ENCODE results near the gene FOXP1. TPM values are rescaled to one million over a fixed set of nuclear protein-coding genes. Genes with fewer than 3 reads are reported as not detected.

The FOXP1 gene
- total RNA-seq, 3 donors from 2014 or later: 61.9 to 267 (median 146) TPM

GRCh38 chr3:71581457-71582035 is 2.0 kb downstream of the FOXP1 start:
- TF ChIP-seq POLR2AphosphoS5 (IDR thresholded peaks at IDR 0.05): peak in 1 of 3 donors; percentile 9
- no peak for TF ChIP-seq POLR2A (IDR thresholded peaks at IDR 0.05)
- no peak for TF ChIP-seq CTCF (IDR thresholded peaks at IDR 0.05)
- intact Hi-C loops (cut with DNase I; ENCODE audit: low total_unique reads): loop anchor here (5.0 kb wide), 1 partner anchor 149 kb away; no protein-coding TSS in a partner anchor
- no peaks in the 10 kb centered on the region for H3K4me1 ChIP-seq
- no peaks in the 10 kb centered on the region for H3K27me3 ChIP-seq
- H3K9me3 ChIP-seq: no peaks in the 10 kb centered on the region
- H3K36me3 ChIP-seq: no peaks in the 10 kb centered on the region
- peak overlapping the region; percentile 98 to 99 for H3K27ac ChIP-seq
- peak overlapping the region; percentile 60 to 95 (median 73) for H3K4me3 ChIP-seq
- DNase-seq (ENCODE audit: low spot score in 2 of 2): peak; percentile 24 to 54

- no peaks in the 10 kb centered on the region for H3K9me3 ChIP-seq
- peak overlapping the region; percentile 60 to 95 (median 73) for H3K4me3 ChIP-seq
- intact Hi-C loops (cut with DNase I; ENCODE audit: low total_unique reads): loop anchor here (5.0 kb wide), 1 partner anchor 149 kb away; no protein-coding TSS in a partner anchor
- no peaks in the 10 kb centered on the region for H3K4me1 ChIP-seq
- TF ChIP-seq POLR2AphosphoS5 (IDR thresholded peaks at IDR 0.05) (no peak), POLR2A (IDR thresholded peaks at IDR 0.05) (no peak), CTCF (IDR thresholded peaks at IDR 0.05) (no peak)
- H3K27ac ChIP-seq: peak overlapping the region; percentile 98 to 99
- no peak for DNase-seq (ENCODE audit: low spot score in 2 of 2)
- no peaks in the 10 kb centered on the region for H3K27me3 ChIP-seq
- H3K36me3 ChIP-seq: no peaks in the 10 kb centered on the region
These were observed 2.7 kb downstream of the FOXP1 start for GRCh38 chr3:71580636-71581456.

GRCh38 chr3:71579935-71580406 is 3.6 kb downstream of the FOXP1 start:
- Histone ChIP-seq H3K27me3 (no peaks in the 10 kb centered on the region), H3K27ac (peak overlapping the region; percentile 98 to 99), H3K9me3 (no peaks in the 10 kb centered on the region), H3K36me3 (no peaks in the 10 kb centered on the region), H3K4me1 (no peaks in the 10 kb centered on the region), H3K4me3 (peak overlapping the region; percentile 60 to 95 (median 73))
- intact Hi-C loops (cut with DNase I; ENCODE audit: low total_unique reads): loop anchor here (5.0 kb wide), 1 partner anchor 148 kb away; no protein-coding TSS in a partner anchor
- DNase-seq (ENCODE audit: low spot score in 2 of 2): no peak
- no peak for TF ChIP-seq CTCF (IDR thresholded peaks at IDR 0.05)
- no peak for TF ChIP-seq POLR2AphosphoS5 (IDR thresholded peaks at IDR 0.05)
- TF ChIP-seq POLR2A (IDR thresholded peaks at IDR 0.05): no peak

- Histone ChIP-seq H3K4me1 (no peaks in the 10 kb centered on the region), H3K4me3 (peak overlapping the region; percentile 9 to 73 (median 55)), H3K27me3 (no peaks in the 10 kb centered on the region), H3K36me3 (no peaks in the 10 kb centered on the region), H3K27ac (peak overlapping the region; percentile 78 to 99), H3K9me3 (no peaks in the 10 kb centered on the region)
- intact Hi-C loops (cut with DNase I; ENCODE audit: low total_unique reads): no loop called here
- TF ChIP-seq CTCF (IDR thresholded peaks at IDR 0.05) (no peak), POLR2A (IDR thresholded peaks at IDR 0.05) (no peak), POLR2AphosphoS5 (IDR thresholded peaks at IDR 0.05) (no peak)
- no peak for DNase-seq (ENCODE audit: low spot score in 2 of 2)
These were observed 4.1 kb downstream of the FOXP1 start for GRCh38 chr3:71579326-71579934.

All from breast epithelium (tissue), 4 donors.